Measurements from ENCODE around the gene B4GALNT1.
A peak's percentile ranks its signal among the peaks of the same experiment; 100 is the strongest.

Gene B4GALNT1

GRCh38 chr12:57585156-57585555, 47.8 kb downstream of the B4GALNT1 start:
- no peak for DNase-seq (ENCODE audit: low spot score)

- no peak for DNase-seq (ENCODE audit: low spot score)
Measured at GRCh38 chr12:57584690-57585089, 48.3 kb downstream of the B4GALNT1 start.

- DNase-seq (ENCODE audit: low spot score), result no peak
Measured at GRCh38 chr12:57584050-57584449, 49.0 kb downstream of the B4GALNT1 start.

GRCh38 chr12:57583008-57583831, 49.8 kb downstream of the B4GALNT1 start:
- peak; percentile 69 for DNase-seq (ENCODE audit: low spot score)

- DNase-seq (ENCODE audit: low spot score), result no peak
Measured at GRCh38 chr12:57582440-57582839, 50.6 kb downstream of the B4GALNT1 start.

- DNase-seq (ENCODE audit: low spot score), result no peak
Measured at GRCh38 chr12:57581802-57582201, 51.2 kb downstream of the B4GALNT1 start.

- no peak for DNase-seq (ENCODE audit: low spot score)
Measured at GRCh38 chr12:57580466-57580795, 52.6 kb downstream of the B4GALNT1 start.

GRCh38 chr12:57579677-57580465, 53.1 kb downstream of the B4GALNT1 start:
- no peak for DNase-seq (ENCODE audit: low spot score)

- no peak for DNase-seq (ENCODE audit: low spot score)
Measured at GRCh38 chr12:57579011-57579410, 54.0 kb downstream of the B4GALNT1 start.

- no peak for DNase-seq (ENCODE audit: low spot score)
Measured at GRCh38 chr12:57577981-57578758, 54.8 kb downstream of the B4GALNT1 start.

- DNase-seq (ENCODE audit: low spot score), result no peak
Measured at GRCh38 chr12:57576613-57577160, 56.3 kb downstream of the B4GALNT1 start.

All from globus pallidus (tissue), 1 donor.